Measurements from ENCODE around the gene TRIM61.

DNA sequence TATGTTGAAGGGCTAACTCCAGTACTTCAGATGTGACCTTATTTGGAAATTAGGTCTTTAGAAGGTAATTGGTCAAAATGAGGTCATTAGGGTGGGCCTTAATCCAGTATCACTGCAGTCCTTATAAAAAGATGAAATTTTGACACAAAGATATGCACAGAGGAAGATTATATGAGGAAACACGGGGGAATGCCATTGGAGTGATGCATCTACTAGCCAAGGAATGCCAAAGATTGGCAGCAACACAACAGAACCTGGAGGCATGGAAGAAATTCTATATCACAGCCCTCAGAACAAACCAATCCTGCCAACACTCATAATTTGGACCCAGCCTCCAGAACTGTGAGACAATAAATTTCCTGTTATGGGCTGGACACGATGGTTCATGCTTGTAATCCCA is 17.6 kb downstream of the TRIM61 start:
- TF ChIP-seq EP300 (IDR thresholded peaks at IDR 0.05; ENCODE audit: borderline replicate concordance in 1 of 2, low read depth in 1 of 2, low read length in 1 of 2), result no peak
- TF ChIP-seq, protein P1, sequence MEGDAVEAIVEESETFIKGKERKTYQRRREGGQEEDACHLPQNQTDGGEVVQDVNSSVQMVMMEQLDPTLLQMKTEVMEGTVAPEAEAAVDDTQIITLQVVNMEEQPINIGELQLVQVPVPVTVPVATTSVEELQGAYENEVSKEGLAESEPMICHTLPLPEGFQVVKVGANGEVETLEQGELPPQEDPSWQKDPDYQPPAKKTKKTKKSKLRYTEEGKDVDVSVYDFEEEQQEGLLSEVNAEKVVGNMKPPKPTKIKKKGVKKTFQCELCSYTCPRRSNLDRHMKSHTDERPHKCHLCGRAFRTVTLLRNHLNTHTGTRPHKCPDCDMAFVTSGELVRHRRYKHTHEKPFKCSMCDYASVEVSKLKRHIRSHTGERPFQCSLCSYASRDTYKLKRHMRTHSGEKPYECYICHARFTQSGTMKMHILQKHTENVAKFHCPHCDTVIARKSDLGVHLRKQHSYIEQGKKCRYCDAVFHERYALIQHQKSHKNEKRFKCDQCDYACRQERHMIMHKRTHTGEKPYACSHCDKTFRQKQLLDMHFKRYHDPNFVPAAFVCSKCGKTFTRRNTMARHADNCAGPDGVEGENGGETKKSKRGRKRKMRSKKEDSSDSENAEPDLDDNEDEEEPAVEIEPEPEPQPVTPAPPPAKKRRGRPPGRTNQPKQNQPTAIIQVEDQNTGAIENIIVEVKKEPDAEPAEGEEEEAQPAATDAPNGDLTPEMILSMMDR (IDR thresholded peaks at IDR 0.05), result no peak
- no peak for TF ChIP-seq SIN3A (IDR thresholded peaks at IDR 0.05; ENCODE audit: borderline replicate concordance, low read depth, low read length)

Data from SK-N-SH (cell line).